Fibroblast of pulmonary artery (primary cell): ENCODE data around the gene PUS7L.
A peak's percentile ranks its signal among the peaks of the same experiment; 100 is the strongest.
"Not testable (repeated sequence)": the region's sequence is repeated elsewhere in the genome, so short reads cannot be mapped to it uniquely, and the experiment has no call there.

Experiments used
- DNase-seq: peaks from one replicate; pipeline ENCODE4 v3.0.0-alpha.2; 2010; ENCODE audit warnings: low read depth
- H3K4me3 ChIP-seq: replicated peaks from 2 replicates; pipeline ENCODE4 v1.5.1; 2011; ENCODE audit warnings: low read depth, mild to moderate bottlenecking, control low read depth, low read length, moderate library complexity
- TF ChIP-seq, protein P1 (sequence below): IDR thresholded peaks from 2 replicates; pipeline ENCODE4 v1.5.1; 2011; ENCODE audit warnings: mild to moderate bottlenecking, control low read depth, low read length, inconsistent platforms; ENCODE audit errors: missing control alignments

The PUS7L gene

DNA sequence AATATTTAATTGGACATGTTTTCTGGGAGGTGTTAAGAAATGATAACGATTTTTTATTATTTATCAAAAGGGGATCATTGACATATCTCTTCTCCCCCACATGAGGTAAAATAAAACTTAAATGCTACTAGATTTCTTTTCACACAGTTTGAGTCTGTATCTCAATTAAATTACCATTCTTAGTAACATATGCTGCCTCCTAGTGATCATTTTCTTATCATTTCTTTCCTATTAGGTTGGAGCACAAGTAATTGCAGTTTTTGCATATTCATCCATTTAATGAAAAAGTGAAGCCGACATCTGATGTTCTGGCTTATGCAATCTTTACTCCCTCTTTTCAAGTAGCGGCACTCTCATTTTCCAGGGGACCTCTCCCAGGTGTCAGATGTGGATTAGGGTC lies 24.9 kb downstream of the PUS7L start:
- no peak overlapping the region for H3K4me3 ChIP-seq
- no peak for DNase-seq

DNA sequence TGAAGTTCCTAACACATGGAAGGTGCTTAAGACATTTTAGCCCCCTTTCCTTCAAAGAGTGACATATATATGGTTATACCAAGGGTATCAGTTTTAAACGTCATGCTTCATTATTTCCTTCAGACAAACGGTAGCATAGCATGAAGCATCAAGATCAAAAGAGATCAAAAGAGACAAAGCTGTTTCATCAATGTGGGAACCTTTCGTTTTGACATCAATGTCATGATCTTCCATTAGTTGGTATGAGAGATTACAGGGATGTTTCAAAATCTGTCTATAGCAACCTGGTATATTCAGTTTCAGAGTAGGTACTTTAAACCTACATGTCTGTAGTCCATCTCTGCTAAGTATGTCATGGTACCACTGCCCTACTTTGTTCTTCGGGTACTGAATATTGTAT lies 28.3 kb downstream of the PUS7L start:
- TF ChIP-seq, protein P1, sequence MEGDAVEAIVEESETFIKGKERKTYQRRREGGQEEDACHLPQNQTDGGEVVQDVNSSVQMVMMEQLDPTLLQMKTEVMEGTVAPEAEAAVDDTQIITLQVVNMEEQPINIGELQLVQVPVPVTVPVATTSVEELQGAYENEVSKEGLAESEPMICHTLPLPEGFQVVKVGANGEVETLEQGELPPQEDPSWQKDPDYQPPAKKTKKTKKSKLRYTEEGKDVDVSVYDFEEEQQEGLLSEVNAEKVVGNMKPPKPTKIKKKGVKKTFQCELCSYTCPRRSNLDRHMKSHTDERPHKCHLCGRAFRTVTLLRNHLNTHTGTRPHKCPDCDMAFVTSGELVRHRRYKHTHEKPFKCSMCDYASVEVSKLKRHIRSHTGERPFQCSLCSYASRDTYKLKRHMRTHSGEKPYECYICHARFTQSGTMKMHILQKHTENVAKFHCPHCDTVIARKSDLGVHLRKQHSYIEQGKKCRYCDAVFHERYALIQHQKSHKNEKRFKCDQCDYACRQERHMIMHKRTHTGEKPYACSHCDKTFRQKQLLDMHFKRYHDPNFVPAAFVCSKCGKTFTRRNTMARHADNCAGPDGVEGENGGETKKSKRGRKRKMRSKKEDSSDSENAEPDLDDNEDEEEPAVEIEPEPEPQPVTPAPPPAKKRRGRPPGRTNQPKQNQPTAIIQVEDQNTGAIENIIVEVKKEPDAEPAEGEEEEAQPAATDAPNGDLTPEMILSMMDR: no peak
- no peak for DNase-seq
- H3K4me3 ChIP-seq: no peak overlapping the region

More for the DNA sequence above, 24.9 kb downstream of the PUS7L start:
- TF ChIP-seq, protein P1: no peak

DNA sequence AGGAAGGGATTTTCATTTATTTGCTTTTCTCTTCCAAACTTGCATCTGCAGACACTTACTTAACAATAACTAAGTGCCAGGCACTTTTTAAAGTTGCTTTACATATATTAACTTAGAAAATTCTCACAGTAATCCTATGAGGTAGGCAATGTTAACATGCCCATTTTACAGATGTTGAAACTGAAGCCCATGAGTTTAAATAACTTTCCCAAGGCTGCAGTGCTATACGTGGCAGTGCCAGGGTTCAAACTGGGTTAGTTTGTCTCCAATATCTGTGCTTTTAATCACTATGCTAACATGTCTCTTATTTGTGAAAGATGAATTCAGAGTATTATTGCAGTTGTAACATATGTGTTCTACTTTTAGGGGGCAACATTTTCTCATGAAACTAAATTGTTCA lies 29.9 kb downstream of the PUS7L start:
- H3K4me3 ChIP-seq: no peak overlapping the region
- TF ChIP-seq, protein P1: no peak
- no peak for DNase-seq

DNA sequence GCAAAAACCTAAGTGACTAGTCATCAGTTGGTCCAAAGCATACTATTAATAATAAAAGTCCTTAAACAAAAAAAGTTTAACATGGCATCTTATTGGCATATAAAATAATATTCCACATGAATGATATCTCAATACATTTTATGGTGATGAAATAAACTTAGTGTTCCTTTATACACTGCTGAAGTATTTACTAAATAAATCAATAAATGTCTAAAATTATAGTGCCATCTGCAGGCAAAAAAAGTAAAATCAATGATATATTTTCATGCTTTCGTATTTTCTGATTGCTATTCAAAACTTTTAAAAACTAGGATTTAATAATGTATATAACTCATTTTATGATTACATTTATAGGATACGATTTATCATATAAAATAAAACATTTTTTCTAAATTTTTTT lies 30.5 kb downstream of the PUS7L start:
- H3K4me3 ChIP-seq: no peak overlapping the region
- TF ChIP-seq, protein P1: peak; percentile 17
- DNase-seq: peak; percentile 30

DNA sequence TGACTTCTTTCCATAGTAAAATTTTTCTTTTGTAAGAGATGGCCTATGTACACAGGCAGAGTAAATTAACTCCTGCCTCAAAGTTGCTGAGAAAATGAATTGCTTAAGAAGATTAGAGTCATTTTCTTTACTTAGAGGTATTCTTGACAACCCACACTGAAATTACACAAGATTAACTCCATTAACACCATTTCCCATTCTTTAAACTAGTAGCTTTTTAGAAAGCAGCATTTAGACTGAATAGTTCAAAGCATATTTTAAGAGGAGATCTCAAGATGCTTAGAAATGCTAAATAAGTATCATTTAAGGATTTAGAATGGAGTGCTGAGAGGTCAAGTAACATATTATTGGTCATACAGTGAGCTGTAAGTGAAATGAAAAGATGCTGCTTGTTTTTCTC lies 35.5 kb downstream of the PUS7L start:
- no peak for DNase-seq
- H3K4me3 ChIP-seq: no peak overlapping the region
- TF ChIP-seq, protein P1: no peak

DNA sequence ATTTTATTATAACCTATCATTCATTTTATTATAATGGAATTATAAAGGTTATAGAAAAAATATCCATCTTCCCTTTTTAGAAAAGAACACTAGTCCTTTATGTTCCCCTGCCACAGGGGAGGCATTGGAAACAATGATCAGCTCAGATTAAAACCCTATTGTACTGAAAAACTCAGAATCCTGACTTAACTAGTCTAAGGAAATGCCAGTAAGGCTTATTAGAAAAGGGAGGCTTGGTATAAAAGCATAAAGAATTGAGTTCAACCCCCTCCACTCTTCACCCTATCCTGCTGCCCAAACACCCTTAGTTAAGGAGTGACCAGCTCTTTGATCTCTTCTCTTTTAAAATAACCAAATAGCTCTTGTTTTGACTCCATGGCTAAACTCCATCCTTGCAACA lies 36.0 kb downstream of the PUS7L start:
- TF ChIP-seq, protein P1: no peak
- H3K4me3 ChIP-seq: no peak overlapping the region
- no peak for DNase-seq

DNA sequence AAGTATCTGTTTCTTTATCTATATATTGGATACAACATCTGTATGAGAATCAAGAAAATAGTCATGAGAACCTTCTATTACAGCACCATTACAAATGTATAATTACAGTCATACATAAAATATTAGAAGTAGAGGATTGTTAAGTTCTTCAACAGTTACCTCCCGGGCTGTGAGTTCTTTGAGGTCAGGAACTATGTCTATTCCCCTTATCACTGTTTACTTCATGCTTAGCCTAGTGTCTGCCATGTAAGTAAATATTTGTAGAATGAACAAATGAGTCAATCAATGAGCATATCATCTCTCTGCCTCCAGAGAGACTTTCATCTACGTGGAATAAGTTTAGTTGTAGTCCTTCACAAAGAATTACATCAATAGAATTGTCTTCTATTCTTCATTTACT lies 47.2 kb downstream of the PUS7L start:
- no peak overlapping the region for H3K4me3 ChIP-seq
- TF ChIP-seq, protein P1: no peak
- DNase-seq: no peak

DNA sequence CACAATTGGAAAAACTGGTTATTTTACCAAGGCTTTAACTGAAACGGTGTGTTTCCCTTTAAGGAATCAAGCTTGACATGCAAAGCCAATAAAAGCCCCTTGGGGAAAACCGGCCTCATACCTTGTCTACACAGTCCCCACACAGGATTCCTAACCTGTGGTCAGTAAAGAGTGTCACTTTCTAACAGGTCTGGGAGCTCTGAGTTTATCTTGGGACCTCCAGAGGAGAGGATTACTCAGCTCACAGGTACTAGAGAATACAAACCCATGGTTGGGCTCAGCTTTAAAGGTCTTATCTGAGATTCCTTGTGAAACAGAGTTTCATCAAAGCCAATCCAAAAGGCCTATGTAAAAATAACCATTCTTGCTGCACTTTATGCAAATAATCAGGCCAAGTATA lies 54.8 kb downstream of the PUS7L start:
- DNase-seq, H3K4me3 ChIP-seq: not testable (repeated sequence)

DNA sequence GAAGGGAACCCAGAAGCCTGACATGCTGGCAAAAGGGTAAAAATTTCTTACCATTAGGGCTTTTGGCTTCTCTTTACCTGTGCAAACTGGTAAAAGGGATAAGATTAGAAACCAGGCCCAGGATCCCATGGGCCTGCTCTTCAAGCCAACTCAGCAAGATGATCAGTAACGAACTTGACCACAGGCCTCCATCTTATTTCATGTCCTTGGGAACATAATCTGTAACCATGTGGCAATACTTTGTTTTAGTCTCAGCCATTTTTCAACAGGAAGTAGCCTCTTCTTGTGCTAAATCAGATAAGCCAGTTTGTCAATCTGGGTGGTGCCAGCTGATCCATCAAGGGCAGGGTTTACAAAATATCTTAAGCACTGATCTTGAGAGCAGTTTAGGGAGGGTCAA lies 57.4 kb downstream of the PUS7L start:
- DNase-seq, H3K4me3 ChIP-seq: not testable (repeated sequence)
